Measurements from ENCODE around the gene HDAC4. TPM values are rescaled to one million over a fixed set of nuclear protein-coding genes. Genes with fewer than 3 reads are reported as not detected.
A peak's percentile ranks its signal among the peaks of the same experiment; 100 is the strongest.

The HDAC4 gene
- polyA plus RNA-seq, 2 of the 4 experiments (the other 2 are of a cell fraction), result 8.6 to 10.4 TPM

- H3K4me3 ChIP-seq, result peak overlapping the region; percentile 82; the same call in 1 of the 3 replicates
- H3K4me1 ChIP-seq, result peaks cover 17% of the 10 kb centered on the region
- TF ChIP-seq POLR2AphosphoS2 (conservative IDR thresholded peaks at IDR 0.05; ENCODE audit: low read length) (no peak), BCL3 (IDR thresholded peaks at IDR 0.05) (no peak), USF2 (IDR thresholded peaks at IDR 0.05) (no peak), BHLHE40 (IDR thresholded peaks at IDR 0.05; ENCODE audit: low read depth, low read length) (no peak), CTCF (IDR thresholded peaks at IDR 0.05) (no peak), CBX2 (IDR thresholded peaks at IDR 0.05; ENCODE audit: borderline replicate concordance, low read depth) (no peak), PHF8 (IDR thresholded peaks at IDR 0.05; ENCODE audit: borderline replicate concordance, low read depth) (no peak), FOSL2 (IDR thresholded peaks at IDR 0.05) (no peak), FOSL2 (CRISPR knock-in tag; IDR thresholded peaks at IDR 0.05) (no peak), SMC3 (IDR thresholded peaks at IDR 0.05) (no peak), ZNF302 (CRISPR knock-in tag; IDR thresholded peaks at IDR 0.05) (no peak)
- peak overlapping the region; percentile 96 for H3K4me2 ChIP-seq
- no peak for DNase-seq (ENCODE audit: low read depth in 1 of 2, low spot score in 1 of 2)
- ChIA-PET POLR2A (no interaction called here), CTCF (interaction anchor here (0.8 kb wide), 1 partner anchor 228 kb away, joined by 3 read pairs; no protein-coding TSS in a partner anchor)
- H3K27ac ChIP-seq, result peak overlapping the region in 1 of 2 experiments; percentile 97; a peak in 2 of 6 replicates
- no peaks in the 10 kb centered on the region for H3K9me3 ChIP-seq
- ATAC-seq, result no peak
- no peak for FAIRE-seq
- WGBS (ENCODE audit: missing lambda C conversion rate), result 96% methylated on average over 11 of the region's 11 CpGs
Measured at GRCh38 chr2:239402666-239403065, 1.8 kb upstream of the HDAC4 start.

- peak overlapping the region; percentile 96 for H3K4me2 ChIP-seq
- ChIA-PET POLR2A (no interaction called here), CTCF (no interaction called here)
- peaks cover 17% of the 10 kb centered on the region for H3K4me1 ChIP-seq
- H3K4me3 ChIP-seq, result peak overlapping the region; percentile 82
- FAIRE-seq, result no peak
- peak overlapping the region; percentile 97 to 98 for H3K27ac ChIP-seq
- TF ChIP-seq RNF2 (IDR thresholded peaks at IDR 0.05; ENCODE audit: borderline replicate concordance, low read depth) (peak; percentile 25; the same call in 1 of the 2 replicates), RAD21 (conservative IDR thresholded peaks at IDR 0.05 in 1 of 2, IDR thresholded peaks at IDR 0.05 in 1 of 2) (peak in 1 of 2 experiments; percentile 22; a peak in 2 of 5 replicates), RARB (CRISPR knock-in tag; IDR thresholded peaks at IDR 0.05) (no peak)
- peak; percentile 19 to 33 for ATAC-seq
- DNase-seq (ENCODE audit: low read depth in 1 of 2, low spot score in 1 of 2), result peak in 1 of 2 experiments; percentile 35
- no peaks in the 10 kb centered on the region for H3K9me3 ChIP-seq
- 13% methylated on average over 19 of the region's 33 CpGs for WGBS (ENCODE audit: missing lambda C conversion rate)
Measured at GRCh38 chr2:239401881-239402233, 1.0 kb upstream of the HDAC4 start.

- H3K4me1 ChIP-seq, result peaks cover 17% of the 10 kb centered on the region
- 0% methylated on average over 2 of the region's 90 CpGs for WGBS (ENCODE audit: missing lambda C conversion rate)
- POLR2A ChIA-PET, result interaction anchor here (0.7 to 1.2 kb wide), 21 partner anchors 9 to 756 kb away, joined by 3 to 10 read pairs (median 4); no protein-coding TSS in a partner anchor
- ATAC-seq (peak; percentile 94 to 99), DNase-seq (ENCODE audit: low read depth in 1 of 2, low spot score in 1 of 2) (peak; percentile 95 to 98), FAIRE-seq (no peak)
- peak overlapping the region; percentile 87 for H3K4me3 ChIP-seq
- no peaks in the 10 kb centered on the region for H3K9me3 ChIP-seq
- peak overlapping the region; percentile 97 to 98 for H3K27ac ChIP-seq
- CTCF ChIA-PET, result interaction anchor here (0.5 kb wide), 1 partner anchor 809 kb away, joined by 3 read pairs; no protein-coding TSS in a partner anchor
- H3K4me2 ChIP-seq, result peak overlapping the region; percentile 96
- TF ChIP-seq PBX3 (IDR thresholded peaks at IDR 0.05), result peak; percentile 80
- TF ChIP-seq E2F6 (IDR thresholded peaks at IDR 0.05; ENCODE audit: borderline replicate concordance, low read depth), result peak; percentile 98
- TF ChIP-seq MAX (IDR thresholded peaks at IDR 0.05), result peak; percentile 98
- 0 out of 2 replicates have a peak, but pooled peaks have one; percentile 23 for TF ChIP-seq TFCP2L1 (CRISPR knock-in tag; IDR thresholded peaks at IDR 0.05)
- TF ChIP-seq ELK1 (IDR thresholded peaks at IDR 0.05; ENCODE audit: low read depth, low read length), result no peak
- no peak for TF ChIP-seq CHD4 (IDR thresholded peaks at IDR 0.05; ENCODE audit: borderline replicate concordance)
- peak; percentile 83 for TF ChIP-seq MYC (IDR thresholded peaks at IDR 0.05; ENCODE audit: borderline replicate concordance, low read length)
- TF ChIP-seq JUN (IDR thresholded peaks at IDR 0.05), result peak; percentile 93 to 97
- no peak for TF ChIP-seq FOSL2 (IDR thresholded peaks at IDR 0.05)
- TF ChIP-seq FOSL2 (CRISPR knock-in tag; IDR thresholded peaks at IDR 0.05), result no peak
- TF ChIP-seq HOXB5 (CRISPR knock-in tag; IDR thresholded peaks at IDR 0.05), result peak; percentile 22; the same call in 1 of the 2 replicates
- peak; percentile 83 for TF ChIP-seq KDM5A (IDR thresholded peaks at IDR 0.05)
- TF ChIP-seq NPAS2 (CRISPR knock-in tag; IDR thresholded peaks at IDR 0.05; ENCODE audit: borderline replicate concordance), result 0 out of 2 replicates have a peak, but pooled peaks have one; percentile 40
Measured at GRCh38 chr2:239401067-239401880, 454 bp upstream of the HDAC4 start.

Measured in A549 (cell line).